SK-N-SH treated with all-trans-retinoic acid at 6 μM for 48 hours (cell line): Measurements from ENCODE around the gene USP22.

Source experiments
- TOX ChIP-seq: fragments of 250-450 bp; sonication (Bioruptor Pico); IDR thresholded peaks from 2 replicates; pipeline ENCODE4 v1.8.0; 2021; ENCODE audit warnings: mild to moderate bottlenecking, moderate library complexity, borderline replicate concordance
- ZFP30 ChIP-seq: fragments of 450-650 bp; formaldehyde crosslinking; IDR thresholded peaks from 2 replicates; pipeline ENCODE4 v1.5.0; 2022; ENCODE audit warnings: mild to moderate bottlenecking, moderate library complexity
- ZNF70 ChIP-seq: fragments of 450-650 bp; formaldehyde crosslinking; IDR thresholded peaks from 2 replicates; pipeline ENCODE4 v1.5.0; 2020; ENCODE audit warnings: mild to moderate bottlenecking, moderate library complexity
- TF ChIP-seq, protein P1 (sequence below): fragments of 250-450 bp; sonication (Bioruptor Pico); IDR thresholded peaks from 2 replicates; pipeline ENCODE4 v1.5.1; 2021; ENCODE audit warnings: mild to moderate bottlenecking, moderate library complexity
- TF ChIP-seq, protein P2 (sequence below): fragments of 250-450 bp; sonication (Bioruptor Pico); IDR thresholded peaks from 2 replicates; pipeline ENCODE4 v1.8.0; 2020; ENCODE audit warnings: mild to moderate bottlenecking, moderate library complexity, borderline replicate concordance
- TF ChIP-seq, protein P3 (sequence below): fragments of 250-450 bp; sonication (Bioruptor Pico); IDR thresholded peaks from 2 replicates; pipeline ENCODE4 v1.5.1; 2020; ENCODE audit warnings: low read depth, mild to moderate bottlenecking, moderate library complexity
- TF ChIP-seq, protein P4 (sequence below): fragments of 250-450 bp; sonication (Bioruptor Pico); IDR thresholded peaks from 2 replicates; pipeline ENCODE4 v1.5.0; 2020; ENCODE audit warnings: mild to moderate bottlenecking, moderate library complexity

DNA sequence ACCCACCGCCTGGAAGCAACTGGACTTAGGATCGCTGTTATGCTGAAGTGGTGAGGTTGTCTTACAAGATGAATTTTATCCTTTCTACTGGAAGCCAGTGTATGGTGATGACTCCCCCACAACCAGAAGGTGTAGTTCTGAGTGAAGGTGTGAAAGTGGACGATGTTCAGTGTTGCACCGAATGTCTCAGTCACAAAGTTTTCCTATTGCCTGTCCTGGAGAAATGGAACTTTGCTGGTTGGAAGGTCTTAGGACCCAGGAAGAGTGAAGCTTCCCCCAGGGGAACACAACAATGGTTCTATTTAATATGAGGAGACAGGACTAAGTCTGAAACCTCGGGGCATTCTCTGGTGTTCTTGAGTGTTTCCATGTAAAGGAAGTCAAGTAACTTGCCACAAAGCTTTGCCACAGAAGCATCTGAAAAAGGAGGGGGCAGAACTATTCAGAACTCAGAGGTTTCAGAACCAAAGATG is 44.2 kb downstream of the USP22 start:
- TF ChIP-seq, protein P1, sequence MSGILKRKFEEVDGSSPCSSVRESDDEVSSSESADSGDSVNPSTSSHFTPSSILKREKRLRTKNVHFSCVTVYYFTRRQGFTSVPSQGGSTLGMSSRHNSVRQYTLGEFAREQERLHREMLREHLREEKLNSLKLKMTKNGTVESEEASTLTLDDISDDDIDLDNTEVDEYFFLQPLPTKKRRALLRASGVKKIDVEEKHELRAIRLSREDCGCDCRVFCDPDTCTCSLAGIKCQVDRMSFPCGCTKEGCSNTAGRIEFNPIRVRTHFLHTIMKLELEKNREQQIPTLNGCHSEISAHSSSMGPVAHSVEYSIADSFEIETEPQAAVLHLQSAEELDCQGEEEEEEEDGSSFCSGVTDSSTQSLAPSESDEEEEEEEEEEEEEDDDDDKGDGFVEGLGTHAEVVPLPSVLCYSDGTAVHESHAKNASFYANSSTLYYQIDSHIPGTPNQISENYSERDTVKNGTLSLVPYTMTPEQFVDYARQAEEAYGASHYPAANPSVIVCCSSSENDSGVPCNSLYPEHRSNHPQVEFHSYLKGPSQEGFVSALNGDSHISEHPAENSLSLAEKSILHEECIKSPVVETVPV (CRISPR knock-in tag) = no peak
- TF ChIP-seq, protein P2, sequence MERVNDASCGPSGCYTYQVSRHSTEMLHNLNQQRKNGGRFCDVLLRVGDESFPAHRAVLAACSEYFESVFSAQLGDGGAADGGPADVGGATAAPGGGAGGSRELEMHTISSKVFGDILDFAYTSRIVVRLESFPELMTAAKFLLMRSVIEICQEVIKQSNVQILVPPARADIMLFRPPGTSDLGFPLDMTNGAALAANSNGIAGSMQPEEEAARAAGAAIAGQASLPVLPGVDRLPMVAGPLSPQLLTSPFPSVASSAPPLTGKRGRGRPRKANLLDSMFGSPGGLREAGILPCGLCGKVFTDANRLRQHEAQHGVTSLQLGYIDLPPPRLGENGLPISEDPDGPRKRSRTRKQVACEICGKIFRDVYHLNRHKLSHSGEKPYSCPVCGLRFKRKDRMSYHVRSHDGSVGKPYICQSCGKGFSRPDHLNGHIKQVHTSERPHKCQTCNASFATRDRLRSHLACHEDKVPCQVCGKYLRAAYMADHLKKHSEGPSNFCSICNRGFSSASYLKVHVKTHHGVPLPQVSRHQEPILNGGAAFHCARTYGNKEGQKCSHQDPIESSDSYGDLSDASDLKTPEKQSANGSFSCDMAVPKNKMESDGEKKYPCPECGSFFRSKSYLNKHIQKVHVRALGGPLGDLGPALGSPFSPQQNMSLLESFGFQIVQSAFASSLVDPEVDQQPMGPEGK (CRISPR knock-in tag) = no peak
- no peak for TF ChIP-seq ZFP30
- TF ChIP-seq ZNF70 = no peak
- TF ChIP-seq TOX (CRISPR knock-in tag) = no peak
- TF ChIP-seq, protein P3, sequence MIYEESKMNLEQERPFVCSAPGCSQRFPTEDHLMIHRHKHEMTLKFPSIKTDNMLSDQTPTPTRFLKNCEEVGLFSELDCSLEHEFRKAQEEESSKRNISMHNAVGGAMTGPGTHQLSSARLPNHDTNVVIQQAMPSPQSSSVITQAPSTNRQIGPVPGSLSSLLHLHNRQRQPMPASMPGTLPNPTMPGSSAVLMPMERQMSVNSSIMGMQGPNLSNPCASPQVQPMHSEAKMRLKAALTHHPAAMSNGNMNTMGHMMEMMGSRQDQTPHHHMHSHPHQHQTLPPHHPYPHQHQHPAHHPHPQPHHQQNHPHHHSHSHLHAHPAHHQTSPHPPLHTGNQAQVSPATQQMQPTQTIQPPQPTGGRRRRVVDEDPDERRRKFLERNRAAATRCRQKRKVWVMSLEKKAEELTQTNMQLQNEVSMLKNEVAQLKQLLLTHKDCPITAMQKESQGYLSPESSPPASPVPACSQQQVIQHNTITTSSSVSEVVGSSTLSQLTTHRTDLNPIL = 0 out of 2 replicates have a peak, but pooled peaks have one; percentile 9
- TF ChIP-seq, protein P4, sequence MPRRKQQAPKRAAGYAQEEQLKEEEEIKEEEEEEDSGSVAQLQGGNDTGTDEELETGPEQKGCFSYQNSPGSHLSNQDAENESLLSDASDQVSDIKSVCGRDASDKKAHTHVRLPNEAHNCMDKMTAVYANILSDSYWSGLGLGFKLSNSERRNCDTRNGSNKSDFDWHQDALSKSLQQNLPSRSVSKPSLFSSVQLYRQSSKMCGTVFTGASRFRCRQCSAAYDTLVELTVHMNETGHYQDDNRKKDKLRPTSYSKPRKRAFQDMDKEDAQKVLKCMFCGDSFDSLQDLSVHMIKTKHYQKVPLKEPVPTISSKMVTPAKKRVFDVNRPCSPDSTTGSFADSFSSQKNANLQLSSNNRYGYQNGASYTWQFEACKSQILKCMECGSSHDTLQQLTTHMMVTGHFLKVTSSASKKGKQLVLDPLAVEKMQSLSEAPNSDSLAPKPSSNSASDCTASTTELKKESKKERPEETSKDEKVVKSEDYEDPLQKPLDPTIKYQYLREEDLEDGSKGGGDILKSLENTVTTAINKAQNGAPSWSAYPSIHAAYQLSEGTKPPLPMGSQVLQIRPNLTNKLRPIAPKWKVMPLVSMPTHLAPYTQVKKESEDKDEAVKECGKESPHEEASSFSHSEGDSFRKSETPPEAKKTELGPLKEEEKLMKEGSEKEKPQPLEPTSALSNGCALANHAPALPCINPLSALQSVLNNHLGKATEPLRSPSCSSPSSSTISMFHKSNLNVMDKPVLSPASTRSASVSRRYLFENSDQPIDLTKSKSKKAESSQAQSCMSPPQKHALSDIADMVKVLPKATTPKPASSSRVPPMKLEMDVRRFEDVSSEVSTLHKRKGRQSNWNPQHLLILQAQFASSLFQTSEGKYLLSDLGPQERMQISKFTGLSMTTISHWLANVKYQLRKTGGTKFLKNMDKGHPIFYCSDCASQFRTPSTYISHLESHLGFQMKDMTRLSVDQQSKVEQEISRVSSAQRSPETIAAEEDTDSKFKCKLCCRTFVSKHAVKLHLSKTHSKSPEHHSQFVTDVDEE (CRISPR knock-in tag) = no peak
